KMS-11 (cell line): ENCODE measurements around the gene TMEM59.
"Not testable (repeated sequence)": the region's sequence is repeated elsewhere in the genome, so short reads cannot be mapped to it uniquely, and the experiment has no call there.

Source experiments
- H2AFZ ChIP-seq: fragments of 200-600 bp; sonication (generic); 2 replicates; pipeline ENCODE4 v1.6.1; 2016; ENCODE audit warnings: antibody characterized with exemption, mixed run types, low read depth
- H3K27ac ChIP-seq: fragments of 200-600 bp; sonication (generic); 2 replicates; pipeline ENCODE4 v1.6.1; 2016; ENCODE audit warnings: mild to moderate bottlenecking, mixed run types
- H3K27me3 ChIP-seq: fragments of 200-600 bp; sonication (generic); 2 replicates; pipeline ENCODE4 v1.6.1; 2017; ENCODE audit warnings: mild to moderate bottlenecking, low read depth, mixed run types, moderate library complexity; ENCODE audit not compliant: insufficient read depth
- H3K36me3 ChIP-seq: fragments of 200-600 bp; sonication (generic); 2 replicates; pipeline ENCODE4 v1.6.1; 2017; ENCODE audit warnings: mild to moderate bottlenecking, mixed run types; ENCODE audit not compliant: insufficient read depth
- H3K4me1 ChIP-seq: fragments of 200-600 bp; sonication (generic); 2 replicates; pipeline ENCODE4 v1.6.1; 2016; ENCODE audit warnings: mild to moderate bottlenecking, low read depth, mixed run types; ENCODE audit not compliant: poor library complexity, severe bottlenecking
- H3K4me2 ChIP-seq: fragments of 200-600 bp; sonication (generic); 2 replicates; pipeline ENCODE4 v1.7.0; 2016; ENCODE audit warnings: mild to moderate bottlenecking, mixed run types
- H3K4me3 ChIP-seq: fragments of 200-600 bp; sonication (generic); IDR thresholded peaks from 2 replicates; pipeline ENCODE4 v1.6.1; 2017; ENCODE audit warnings: low read depth, low read length, mixed read lengths; ENCODE audit not compliant: insufficient read depth
- H3K79me2 ChIP-seq: fragments of 200-600 bp; sonication (generic); 2 replicates; pipeline ENCODE4 v1.6.1; 2016; ENCODE audit warnings: low read depth, mixed run types; ENCODE audit not compliant: insufficient read depth
- H3K9ac ChIP-seq: fragments of 200-600 bp; sonication (generic); 2 replicates; pipeline ENCODE4 v1.6.1; 2016; ENCODE audit warnings: mild to moderate bottlenecking, mixed run types
- H4K20me1 ChIP-seq: fragments of 200-600 bp; sonication (generic); 2 replicates; pipeline ENCODE4 v1.6.1; 2016; ENCODE audit warnings: mild to moderate bottlenecking, mixed run types; ENCODE audit not compliant: insufficient read depth
- TF ChIP-seq, protein P1 (sequence below): fragments of 200-600 bp; sonication (generic); conservative IDR thresholded peaks from 2 replicates; pipeline ENCODE4 v1.6.1; 2017; ENCODE audit warnings: low read depth, mild to moderate bottlenecking, antibody characterized with exemption, low read length, moderate library complexity, mixed read lengths

The TMEM59 gene

DNA sequence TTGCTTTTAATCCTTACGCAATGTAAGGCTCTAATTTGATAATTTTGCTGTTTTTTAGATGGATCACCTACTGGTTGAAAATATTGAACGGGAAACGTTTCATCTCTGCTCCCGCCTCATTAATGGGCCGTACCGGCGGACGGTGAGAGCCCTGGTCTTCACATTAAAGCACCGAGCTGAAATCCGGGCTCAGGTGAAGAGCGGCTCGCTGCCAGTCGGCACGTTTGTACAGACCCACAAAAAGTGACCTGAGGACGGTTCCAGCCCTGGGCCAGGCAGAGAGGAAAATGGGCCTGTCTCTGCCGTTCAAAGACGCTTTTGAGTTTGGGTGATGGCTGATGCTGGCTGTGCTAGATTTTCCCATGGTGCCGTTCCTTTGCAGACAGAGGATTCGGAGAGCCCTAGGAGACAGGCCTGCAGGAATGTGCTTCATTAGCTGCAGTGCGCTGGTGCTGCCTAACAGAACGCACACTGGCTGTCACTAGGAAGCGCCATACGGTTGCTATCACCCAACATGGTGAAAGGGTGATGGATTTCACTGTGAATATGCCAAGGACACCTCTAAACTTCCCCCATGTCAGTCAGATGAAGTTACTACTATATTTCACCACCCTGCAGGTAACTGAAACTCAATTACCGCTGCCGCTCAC, 43.3 kb upstream of the TMEM59 start:
- Histone ChIP-seq H3K36me3 (no peaks in the 10 kb centered on the region), H3K4me1 (no peaks in the 10 kb centered on the region), H3K27me3 (no peaks in the 10 kb centered on the region), H3K9ac (no peak overlapping the region), H2AFZ (no peak overlapping the region), H3K4me2 (no peak overlapping the region), H3K79me2 (no peaks in the 10 kb centered on the region), H3K4me3 (no peak overlapping the region), H3K27ac (no peak overlapping the region), H4K20me1 (no peaks in the 10 kb centered on the region)
- TF ChIP-seq, protein P1, sequence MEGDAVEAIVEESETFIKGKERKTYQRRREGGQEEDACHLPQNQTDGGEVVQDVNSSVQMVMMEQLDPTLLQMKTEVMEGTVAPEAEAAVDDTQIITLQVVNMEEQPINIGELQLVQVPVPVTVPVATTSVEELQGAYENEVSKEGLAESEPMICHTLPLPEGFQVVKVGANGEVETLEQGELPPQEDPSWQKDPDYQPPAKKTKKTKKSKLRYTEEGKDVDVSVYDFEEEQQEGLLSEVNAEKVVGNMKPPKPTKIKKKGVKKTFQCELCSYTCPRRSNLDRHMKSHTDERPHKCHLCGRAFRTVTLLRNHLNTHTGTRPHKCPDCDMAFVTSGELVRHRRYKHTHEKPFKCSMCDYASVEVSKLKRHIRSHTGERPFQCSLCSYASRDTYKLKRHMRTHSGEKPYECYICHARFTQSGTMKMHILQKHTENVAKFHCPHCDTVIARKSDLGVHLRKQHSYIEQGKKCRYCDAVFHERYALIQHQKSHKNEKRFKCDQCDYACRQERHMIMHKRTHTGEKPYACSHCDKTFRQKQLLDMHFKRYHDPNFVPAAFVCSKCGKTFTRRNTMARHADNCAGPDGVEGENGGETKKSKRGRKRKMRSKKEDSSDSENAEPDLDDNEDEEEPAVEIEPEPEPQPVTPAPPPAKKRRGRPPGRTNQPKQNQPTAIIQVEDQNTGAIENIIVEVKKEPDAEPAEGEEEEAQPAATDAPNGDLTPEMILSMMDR = no peak

DNA sequence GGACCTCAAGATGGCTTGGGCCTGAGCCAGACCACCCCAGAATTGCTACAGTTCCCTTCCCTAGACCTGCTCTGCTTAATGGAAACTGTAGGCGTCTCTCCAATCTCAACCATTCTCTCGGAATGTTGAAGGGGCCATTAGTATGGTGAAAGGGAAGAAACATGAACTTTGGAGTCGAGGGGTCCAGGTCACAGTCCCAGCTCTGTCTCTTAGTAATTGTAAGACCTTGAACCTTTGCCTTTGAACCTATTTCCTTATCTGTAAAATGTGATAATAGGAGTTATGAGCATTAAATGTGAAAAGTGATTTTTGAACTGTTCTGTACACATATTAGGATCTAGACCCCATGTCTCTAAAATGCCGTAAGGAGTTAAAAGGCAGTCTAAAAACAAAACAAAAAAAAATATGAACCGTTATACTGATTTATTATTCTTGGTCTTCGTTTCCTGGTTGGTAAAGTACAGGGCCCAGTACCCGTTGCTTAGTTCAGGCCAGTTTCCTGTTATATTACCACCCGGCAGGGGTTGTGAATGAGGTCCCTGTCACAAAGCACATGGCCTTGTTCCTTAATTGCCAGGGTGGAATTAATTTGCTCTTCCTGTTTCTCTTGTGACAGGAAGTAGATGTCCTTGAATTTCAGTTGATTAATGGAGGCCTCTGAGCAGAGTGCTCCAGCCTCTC, 42.7 kb upstream of the TMEM59 start:
- H2AFZ ChIP-seq = no peak overlapping the region
- no peaks in the 10 kb centered on the region for H3K79me2 ChIP-seq
- no peaks in the 10 kb centered on the region for H3K27me3 ChIP-seq
- H3K4me3 ChIP-seq = no peak overlapping the region
- H3K9ac ChIP-seq = no peak overlapping the region
- TF ChIP-seq, protein P1 = no peak
- H3K36me3 ChIP-seq = no peaks in the 10 kb centered on the region
- no peaks in the 10 kb centered on the region for H3K4me1 ChIP-seq
- no peak overlapping the region for H3K27ac ChIP-seq
- no peaks in the 10 kb centered on the region for H4K20me1 ChIP-seq
- no peak overlapping the region for H3K4me2 ChIP-seq

DNA sequence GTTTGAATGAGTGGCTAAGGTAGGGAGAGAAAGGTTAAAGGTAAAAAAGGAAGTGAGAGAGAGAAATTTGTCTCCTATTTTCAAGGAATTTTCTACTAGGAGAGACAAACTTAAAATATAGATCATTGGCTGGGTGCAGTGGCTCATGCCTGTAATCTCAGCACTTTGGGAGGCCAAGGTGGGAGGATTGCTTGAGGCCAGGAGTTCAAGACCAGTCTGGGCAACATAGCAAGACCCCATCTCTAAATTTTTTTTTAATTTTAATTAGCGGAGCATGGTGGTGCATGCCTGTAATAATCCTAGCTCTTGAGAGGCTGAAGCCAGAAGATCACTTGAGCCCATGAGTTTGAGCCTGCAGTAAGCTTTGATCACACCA, 41.7 kb upstream of the TMEM59 start:
- not testable (repeated sequence) for H3K27me3 ChIP-seq, H2AFZ ChIP-seq, H3K4me1 ChIP-seq, H3K79me2 ChIP-seq, H4K20me1 ChIP-seq, H3K27ac ChIP-seq, H3K36me3 ChIP-seq, H3K9ac ChIP-seq, H3K4me3 ChIP-seq, H3K4me2 ChIP-seq

DNA sequence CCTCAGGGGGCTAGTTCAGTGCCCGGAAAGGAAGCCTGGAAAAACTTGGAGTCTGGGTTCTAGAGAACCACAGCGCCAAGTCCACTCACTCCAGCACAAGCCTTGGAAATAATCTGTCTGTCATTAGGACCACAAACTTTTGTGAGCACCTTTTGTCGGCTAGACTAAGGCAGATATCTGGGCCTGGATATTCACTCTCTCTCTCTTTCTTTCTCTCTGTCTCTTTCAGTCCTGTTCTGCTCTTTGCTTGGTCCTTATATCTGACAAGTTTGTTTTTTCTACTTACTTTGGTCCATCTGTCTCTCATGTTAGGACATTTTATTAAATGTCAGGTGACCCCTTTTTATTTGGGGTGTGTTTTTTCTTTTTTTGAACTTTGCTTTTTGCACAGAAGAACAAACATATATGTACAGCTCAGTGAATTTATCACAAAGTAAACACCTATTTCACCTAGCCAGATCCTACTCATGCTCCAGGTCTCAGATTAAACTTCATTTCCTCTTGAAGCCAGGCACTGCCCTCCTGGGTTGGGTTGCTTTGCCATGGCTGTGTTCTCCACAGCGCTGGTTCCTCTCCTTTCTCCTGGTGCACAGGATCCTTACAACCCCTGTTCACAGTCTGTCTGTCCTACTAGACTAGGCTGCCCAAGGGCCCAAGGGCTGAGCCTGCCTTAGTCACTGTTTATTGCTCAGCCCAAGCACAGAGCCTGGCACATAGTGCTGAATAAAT, 41.2 kb upstream of the TMEM59 start:
- Histone ChIP-seq H3K4me1 (no peaks in the 10 kb centered on the region), H3K4me2 (no peak overlapping the region), H3K27me3 (no peaks in the 10 kb centered on the region), H3K36me3 (no peaks in the 10 kb centered on the region), H3K4me3 (no peak overlapping the region), H3K27ac (no peak overlapping the region), H2AFZ (no peak overlapping the region), H3K79me2 (no peaks in the 10 kb centered on the region), H3K9ac (no peak overlapping the region), H4K20me1 (no peaks in the 10 kb centered on the region)
- TF ChIP-seq, protein P1 = no peak
